Fibroblast of skin of right biceps (primary cell): Measurements from ENCODE around the gene RIMS3.
"Not testable (repeated sequence)": the region's sequence is repeated elsewhere in the genome, so short reads cannot be mapped to it uniquely, and the experiment has no call there.

Source experiments
- DNase-seq: peaks from one replicate; pipeline ENCODE4 v3.0.0-alpha.2; 2013

The RIMS3 gene

GRCh38 chr1:40629546-40629945, 35.9 kb downstream of the RIMS3 start:
- not testable (repeated sequence) for DNase-seq

GRCh38 chr1:40628903-40629292, 36.6 kb downstream of the RIMS3 start:
- DNase-seq = no peak

GRCh38 chr1:40627987-40628902, 37.2 kb downstream of the RIMS3 start:
- no peak for DNase-seq

GRCh38 chr1:40626383-40626770, 39.1 kb downstream of the RIMS3 start:
- DNase-seq = no peak

GRCh38 chr1:40625476-40626382, 39.8 kb downstream of the RIMS3 start:
- peak; percentile 31 for DNase-seq

- no peak for DNase-seq
Observed at GRCh38 chr1:40625076-40625475, 40.4 kb downstream of the RIMS3 start.

- no peak for DNase-seq
Observed at GRCh38 chr1:40622936-40623629, 42.4 kb downstream of the RIMS3 start.

- no peak for DNase-seq
Observed at GRCh38 chr1:40621821-40622450, 43.5 kb downstream of the RIMS3 start.

- no peak for DNase-seq
Observed at GRCh38 chr1:40620586-40621210, 44.8 kb downstream of the RIMS3 start.

GRCh38 chr1:40620150-40620549, 45.3 kb downstream of the RIMS3 start:
- no peak for DNase-seq

GRCh38 chr1:40618108-40618507, 47.4 kb downstream of the RIMS3 start:
- no peak for DNase-seq

GRCh38 chr1:40612345-40612831, 53.1 kb downstream of the RIMS3 start:
- peak; percentile 47 for DNase-seq

- DNase-seq = no peak
Observed at GRCh38 chr1:40610156-40610555, 55.3 kb downstream of the RIMS3 start.

GRCh38 chr1:40607921-40608320, 57.6 kb downstream of the RIMS3 start:
- DNase-seq = no peak

- no peak for DNase-seq
Observed at GRCh38 chr1:40606978-40607377, 58.5 kb downstream of the RIMS3 start.

GRCh38 chr1:40606194-40606593, 59.3 kb downstream of the RIMS3 start:
- DNase-seq = no peak

- DNase-seq = no peak
Observed at GRCh38 chr1:40599926-40600325, 65.6 kb downstream of the RIMS3 start.

GRCh38 chr1:40595623-40596022, 69.9 kb downstream of the RIMS3 start:
- no peak for DNase-seq

- no peak for DNase-seq
Observed at GRCh38 chr1:40594187-40594531, 71.3 kb downstream of the RIMS3 start.

GRCh38 chr1:40593449-40594186, 71.9 kb downstream of the RIMS3 start:
- DNase-seq = no peak

GRCh38 chr1:40592107-40592803, 73.2 kb downstream of the RIMS3 start:
- peak; percentile 21 for DNase-seq
